Hepatocyte (in vitro differentiated cells): ENCODE data around the gene CPM. TPM values are rescaled to one million over a fixed set of nuclear protein-coding genes. Genes with fewer than 3 reads are reported as not detected.
"Not testable (repeated sequence)": the region's sequence is repeated elsewhere in the genome, so short reads cannot be mapped to it uniquely, and the experiment has no call there.

Source experiments
- DNase-seq: peaks from one replicate; pipeline ENCODE4 v3.0.0-alpha.2; 2016; ENCODE audit warnings: low spot score
- H2AFZ ChIP-seq: fragments of 200-600 bp; sonication (generic); 2 replicates; pipeline ENCODE4 v1.6.0; 2016; ENCODE audit warnings: antibody characterized with exemption, mild to moderate bottlenecking
- H3K27ac ChIP-seq: fragments of 200-600 bp; sonication (generic); 2 replicates; pipeline ENCODE4 v1.5.1; 2016; ENCODE audit warnings: mild to moderate bottlenecking
- H3K27me3 ChIP-seq: fragments of 200-600 bp; sonication (generic); 2 replicates; pipeline ENCODE4 v1.6.1; 2016
- H3K36me3 ChIP-seq: fragments of 200-600 bp; sonication (generic); replicated peaks from 2 replicates; pipeline ENCODE4 v1.5.1; 2016; ENCODE audit warnings: low read depth; ENCODE audit not compliant: insufficient read depth
- H3K4me1 ChIP-seq: fragments of 200-600 bp; sonication (generic); 2 replicates; pipeline ENCODE4 v1.5.1; 2016; ENCODE audit warnings: mild to moderate bottlenecking, moderate library complexity; ENCODE audit not compliant: insufficient read depth
- H3K4me2 ChIP-seq: fragments of 200-600 bp; sonication (generic); 2 replicates; pipeline ENCODE4 v1.6.0; 2016
- H3K4me3 ChIP-seq: fragments of 200-600 bp; sonication (generic); 2 replicates; pipeline ENCODE4 v1.5.1; 2016; ENCODE audit warnings: mild to moderate bottlenecking
- H3K79me2 ChIP-seq: fragments of 200-600 bp; sonication (generic); 2 replicates; pipeline ENCODE4 v1.6.0; 2017; ENCODE audit warnings: mild to moderate bottlenecking
- H3K9me2 ChIP-seq: fragments of 200-600 bp; sonication (generic); replicated peaks from 2 replicates; pipeline ENCODE4 v1.6.0; 2017; ENCODE audit warnings: mild to moderate bottlenecking; ENCODE audit not compliant: insufficient read depth
- H3K9me3 ChIP-seq: fragments of 200-600 bp; sonication (generic); 2 replicates; pipeline ENCODE4 v1.5.1; 2016; ENCODE audit warnings: low read depth, mild to moderate bottlenecking
- H4K20me1 ChIP-seq: fragments of 200-600 bp; sonication (generic); 2 replicates; pipeline ENCODE4 v1.6.0; 2016; ENCODE audit warnings: mild to moderate bottlenecking; ENCODE audit not compliant: insufficient read depth, poor library complexity, severe bottlenecking
- CTCF ChIP-seq: fragments of 200-600 bp; sonication (generic); IDR thresholded peaks from 2 replicates; pipeline ENCODE4 v1.5.1; 2016; ENCODE audit warnings: antibody characterized with exemption, mild to moderate bottlenecking; ENCODE audit not compliant: poor library complexity
- EZH2 ChIP-seq: fragments of 200-600 bp; sonication (generic); IDR thresholded peaks from 2 replicates; pipeline ENCODE4 v1.6.1; 2016; ENCODE audit warnings: antibody characterized with exemption, mild to moderate bottlenecking, borderline replicate concordance
- EZH2phosphoT487 ChIP-seq: fragments of 200-600 bp; sonication (generic); IDR thresholded peaks from one replicate; pipeline ENCODE4 v1.6.1; 2018; ENCODE audit warnings: antibody characterized with exemption, mild to moderate bottlenecking, low read depth, moderate library complexity; ENCODE audit not compliant: unreplicated experiment, severe bottlenecking
- WGBS: methylation state at CpG from one replicate; pipeline ENCODE4 v1.1.6; 2016; ENCODE audit warnings: low lambda C conversion rate; ENCODE audit errors: missing lambda C conversion rate; 5-methylcytosine and 5-hydroxymethylcytosine counted together
- polyA plus RNA-seq: library from polyadenylated mRNA; unstranded; fragments of >200 nt; fragmentation: Nextera tagmentation; extraction: Ambion mirVana; gene quantifications from 2 replicates; pipeline ENCODE4 v1.2.1, GENCODE V29; 2016
- small RNA-seq: library from RNA; depleted of rRNA; stranded (forward); fragments of <200 nt; gene quantifications from one replicate; pipeline ENCODE3, GENCODE V24; 2014
- total RNA-seq: library from RNA; depleted of rRNA; stranded (reverse); fragments of >200 nt; gene quantifications from 2 replicates; pipeline ENCODE4 v1.2.3, GENCODE V29; 2014

The CPM gene
- total and polyA plus RNA-seq, 2 experiments from 2014 or later, result 26.8 to 28.0 TPM

- TF ChIP-seq EZH2 (no peak), CTCF (no peak), EZH2phosphoT487 (no peak)
- H3K4me2 ChIP-seq, result no peak overlapping the region
- no peaks in the 10 kb centered on the region for H3K27me3 ChIP-seq
- no peaks in the 10 kb centered on the region for H3K9me3 ChIP-seq
- no peaks in the 10 kb centered on the region for H3K9me2 ChIP-seq
- H3K4me3 ChIP-seq, result no peak overlapping the region
- DNase-seq, result no peak
- no peaks in the 10 kb centered on the region for H4K20me1 ChIP-seq
- no peaks in the 10 kb centered on the region for H3K36me3 ChIP-seq
- H2AFZ ChIP-seq, result no peak overlapping the region
- peaks cover 4% of the 10 kb centered on the region for H3K4me1 ChIP-seq
- 85% methylated on average over 5 of the region's 5 CpGs for WGBS
- H3K79me2 ChIP-seq, result peaks cover under 1% of the 10 kb centered on the region
- H3K27ac ChIP-seq, result no peak overlapping the region
These were observed 128.9 kb downstream of the CPM start for GRCh38 chr12:68803948-68804656.

- 75% methylated on average over 19 of the region's 19 CpGs for WGBS
- H3K4me2 ChIP-seq, H3K79me2 ChIP-seq, H3K36me3 ChIP-seq, H3K27me3 ChIP-seq, H2AFZ ChIP-seq, H3K9me3 ChIP-seq, H3K27ac ChIP-seq, H3K4me3 ChIP-seq, H3K9me2 ChIP-seq, H3K4me1 ChIP-seq, DNase-seq, H4K20me1 ChIP-seq: not testable (repeated sequence)
These were observed 129.9 kb downstream of the CPM start for GRCh38 chr12:68802911-68803651.

GRCh38 chr12:68802372-68802745, 130.6 kb downstream of the CPM start:
- not testable (repeated sequence) for H2AFZ ChIP-seq, H3K36me3 ChIP-seq, H3K9me3 ChIP-seq, H3K4me3 ChIP-seq, H3K4me1 ChIP-seq, H3K27ac ChIP-seq, H3K4me2 ChIP-seq, H4K20me1 ChIP-seq, H3K79me2 ChIP-seq, H3K9me2 ChIP-seq, DNase-seq, H3K27me3 ChIP-seq
- WGBS, result 94% methylated on average over 2 of the region's 2 CpGs

Small RNA genes within 50 kb of the gene (small RNA-seq; reads per million reads assigned to genes)
- not detected for gene AC025423.5
- not detected for gene RNU7-4P

Other genes with a start within 250 kb of the CPM start
- gene NUP107, start 246.2 kb downstream of the CPM start, total RNA-seq, result 24.5 and 40.1 TPM in 2 replicates
- gene NUP107, start 246.2 kb downstream of the CPM start, polyA plus RNA-seq, result 23.0 and 27.6 TPM in 2 replicates
- gene SLC35E3, start 187.0 kb downstream of the CPM start, total RNA-seq, result 3.3 and 3.5 TPM in 2 replicates
- 11.4 and 11.7 TPM in 2 replicates for gene SLC35E3, start 187.0 kb downstream of the CPM start, polyA plus RNA-seq
- gene MDM2, start 125.0 kb downstream of the CPM start, total RNA-seq, result 77.4 and 82.5 TPM in 2 replicates
- gene MDM2, start 125.0 kb downstream of the CPM start, polyA plus RNA-seq, result 42.0 and 47.6 TPM in 2 replicates